K562 (cell line): ENCODE results near the gene KIF15. TPM values are rescaled to one million over a fixed set of nuclear protein-coding genes. Genes with fewer than 3 reads are reported as not detected.

ENCODE experiments used
- ARID3B ChIP-seq: fragments of 250-450 bp; sonication (Bioruptor Pico); IDR thresholded peaks from 2 replicates; pipeline ENCODE4 v1.4.0; 2020; ENCODE audit warnings: borderline replicate concordance
- BDP1 ChIP-seq: IDR thresholded peaks from 3 replicates; pipeline ENCODE4 v1.6.1; 2011; ENCODE audit not compliant: insufficient read length, insufficient read depth
- BMI1 ChIP-seq: fragments of 150-350 bp; IDR thresholded peaks from 2 replicates; pipeline ENCODE4 v1.6.1; 2014; ENCODE audit warnings: low read length
- CHAMP1 ChIP-seq: fragments of 450-650 bp; IDR thresholded peaks from 2 replicates; pipeline ENCODE4 v1.6.1; 2016; ENCODE audit warnings: mild to moderate bottlenecking
- DPF2 ChIP-seq: fragments of 450-650 bp; IDR thresholded peaks from 2 replicates; pipeline ENCODE4 v1.6.1; 2016
- EP400 ChIP-seq: fragments of 450-650 bp; IDR thresholded peaks from 2 replicates; pipeline ENCODE4 v1.6.1; 2017; ENCODE audit warnings: antibody characterized with exemption, mild to moderate bottlenecking, moderate library complexity
- GTF2A2 ChIP-seq: IDR thresholded peaks from 2 replicates; pipeline ENCODE4 v1.6.1; 2016; ENCODE audit warnings: mild to moderate bottlenecking, missing genetic modification characterization, missing compliant biosample characterization
- ILK ChIP-seq: fragments of 450-650 bp; IDR thresholded peaks from 2 replicates; pipeline ENCODE4 v1.6.1; 2016; ENCODE audit warnings: missing genetic modification characterization, low read depth, mild to moderate bottlenecking, missing compliant biosample characterization, moderate library complexity, borderline replicate concordance
- NR2C1 ChIP-seq, 2 experiments: fragments of 450-650 bp; IDR thresholded peaks; 2 replicates each; pipeline ENCODE4 v1.6.1; 2017; ENCODE audit warnings: mild to moderate bottlenecking in 2 of 2, antibody characterized with exemption in 1 of 2, inconsistent platforms in 1 of 2, missing compliant biosample characterization in 1 of 2, missing genetic modification characterization in 1 of 2
- NUFIP1 ChIP-seq: fragments of 450-650 bp; IDR thresholded peaks from 2 replicates; pipeline ENCODE4 v1.6.1; 2018; ENCODE audit not compliant: partially characterized antibody
- PHB ChIP-seq: fragments of 250-450 bp; sonication (Bioruptor Pico); IDR thresholded peaks from 2 replicates; pipeline ENCODE4 v1.5.0; 2021
- POLR2AphosphoS2 ChIP-seq: IDR thresholded peaks from 2 replicates; pipeline ENCODE4 v1.6.1; 2012; ENCODE audit warnings: low read length, improper control_type of control experiment
- PTBP1 ChIP-seq: fragments of 200-400 bp; formaldehyde crosslinking; IDR thresholded peaks from 2 replicates; pipeline ENCODE4 v1.6.1; 2017; ENCODE audit warnings: low read depth, low read length
- RBM14 ChIP-seq: fragments of 200-400 bp; formaldehyde crosslinking; IDR thresholded peaks from 2 replicates; pipeline ENCODE4 v1.6.1; 2018; ENCODE audit warnings: low read depth, mild to moderate bottlenecking, low read length, moderate library complexity, borderline replicate concordance; ENCODE audit not compliant: insufficient read depth
- STAG1 ChIP-seq: sonication (generic); formaldehyde crosslinking; IDR thresholded peaks from 2 replicates; pipeline ENCODE4 v1.5.0; 2020; ENCODE audit warnings: missing genetic modification reagents, borderline replicate concordance
- TARDBP ChIP-seq: fragments of 450-650 bp; IDR thresholded peaks from 2 replicates; pipeline ENCODE4 v1.6.1; 2016
- ZFP36 ChIP-seq: fragments of 150-350 bp; IDR thresholded peaks from 2 replicates; pipeline ENCODE4 v1.6.1; 2018; ENCODE audit warnings: low read length, low read depth; ENCODE audit not compliant: partially characterized antibody
- polyA plus RNA-seq, 8 experiments: library from polyadenylated mRNA; depleted of rRNA in 4 of 8; stranded (reverse) in 5 of 8; unstranded in 3 of 8; fragments of >200 nt; fragmentation: Nextera tagmentation in 2 of 8; fragmentation: Illumina TruSeq in 1 of 8; extraction: Ambion mirVana in 2 of 8; extraction: Trizol in 1 of 8; gene quantifications; 2 replicates each; pipeline versions ENCODE4 v1.2.1 to v1.2.3, GENCODE V29; 2011 to 2014; ENCODE audit warnings: inconsistent platforms in 1 of 8, missing spikeins in 1 of 8
- total RNA-seq, 7 experiments: library from RNA; depleted of rRNA in 6 of 7; stranded (reverse); fragments of >200 nt in 6 of 7; fragmentation: Illumina TruSeq in 2 of 7; extraction: Trizol in 2 of 7; gene quantifications; 2 replicates each; pipeline versions ENCODE4 v1.2.1 to v1.2.3, GENCODE V29; 2011 to 2021; ENCODE audit warnings: low replicate concordance in 1 of 7
- TF ChIP-seq, protein P1 (sequence below): sonication (generic); formaldehyde crosslinking; IDR thresholded peaks from 2 replicates; pipeline ENCODE4 v1.8.1; 2022; ENCODE audit warnings: missing genetic modification reagents
- TF ChIP-seq, protein P2 (sequence below), 3 experiments: fragments of 200-800 bp in 1 of 3; sonication (Bioruptor generic) in 1 of 3; sonication (generic) in 1 of 3; formaldehyde crosslinking in 1 of 3; IDR thresholded peaks; 2 replicates each; pipeline versions ENCODE4 v1.6.1 to v1.8.0; 2016 to 2022; ENCODE audit warnings: mild to moderate bottlenecking in 2 of 3, missing compliant biosample characterization in 2 of 3, missing genetic modification characterization in 2 of 3, missing genetic modification reagents in 1 of 3
- TF ChIP-seq, protein P3 (sequence below): sonication (generic); formaldehyde crosslinking; IDR thresholded peaks from 2 replicates; pipeline ENCODE4 v1.9.0; 2022; ENCODE audit warnings: mild to moderate bottlenecking, missing genetic modification reagents
- TF ChIP-seq, protein P4 (sequence below), 2 experiments: fragments of 250-450 bp in 1 of 2; fragments of 450-650 bp in 1 of 2; sonication (Bioruptor Pico) in 1 of 2; IDR thresholded peaks; 2 replicates each; pipeline versions ENCODE4 v1.6.1 to v1.8.0; 2016 to 2021; ENCODE audit warnings: mild to moderate bottlenecking in 2 of 2, moderate library complexity in 2 of 2, missing compliant biosample characterization in 1 of 2, missing genetic modification characterization in 1 of 2

Gene KIF15
- total and polyA plus RNA-seq, 9 of the 15 experiments (the other 6 are each of a cell fraction or from before 2014, with no cell fraction given): 9.0 to 45.9 (median 26.0) TPM

- TF ChIP-seq CHAMP1: peak; percentile 71; the same call in 1 of the 2 replicates
- TF ChIP-seq, protein P1, sequence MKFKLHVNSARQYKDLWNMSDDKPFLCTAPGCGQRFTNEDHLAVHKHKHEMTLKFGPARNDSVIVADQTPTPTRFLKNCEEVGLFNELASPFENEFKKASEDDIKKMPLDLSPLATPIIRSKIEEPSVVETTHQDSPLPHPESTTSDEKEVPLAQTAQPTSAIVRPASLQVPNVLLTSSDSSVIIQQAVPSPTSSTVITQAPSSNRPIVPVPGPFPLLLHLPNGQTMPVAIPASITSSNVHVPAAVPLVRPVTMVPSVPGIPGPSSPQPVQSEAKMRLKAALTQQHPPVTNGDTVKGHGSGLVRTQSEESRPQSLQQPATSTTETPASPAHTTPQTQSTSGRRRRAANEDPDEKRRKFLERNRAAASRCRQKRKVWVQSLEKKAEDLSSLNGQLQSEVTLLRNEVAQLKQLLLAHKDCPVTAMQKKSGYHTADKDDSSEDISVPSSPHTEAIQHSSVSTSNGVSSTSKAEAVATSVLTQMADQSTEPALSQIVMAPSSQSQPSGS (CRISPR knock-in tag): no peak
- no peak for TF ChIP-seq ARID3B (CRISPR knock-in tag)
- TF ChIP-seq DPF2: peak; percentile 41; the same call in 1 of the 2 replicates
- peak; percentile 85 for TF ChIP-seq EP400
- TF ChIP-seq TARDBP: peak; percentile 80; the same call in 1 of the 2 replicates
- no peak for TF ChIP-seq PHB (CRISPR knock-in tag)
- no peak for TF ChIP-seq STAG1 (CRISPR knock-in tag)
- no peak for TF ChIP-seq ILK (tag)
- TF ChIP-seq, protein P2, sequence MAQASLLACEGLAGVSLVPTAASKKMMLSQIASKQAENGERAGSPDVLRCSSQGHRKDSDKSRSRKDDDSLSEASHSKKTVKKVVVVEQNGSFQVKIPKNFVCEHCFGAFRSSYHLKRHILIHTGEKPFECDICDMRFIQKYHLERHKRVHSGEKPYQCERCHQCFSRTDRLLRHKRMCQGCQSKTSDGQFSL (CRISPR knock-in tag; IDR thresholded peaks at IDR 0.05): no peak
- TF ChIP-seq, protein P2 (tag; IDR thresholded peaks at IDR 0.05): no peak
- TF ChIP-seq NR2C1 (IDR thresholded peaks at IDR 0.05): 0 out of 2 replicates have a peak, but pooled peaks have one; percentile 37
- peak; percentile 77 for TF ChIP-seq NR2C1 (tag; IDR thresholded peaks at IDR 0.05)
- TF ChIP-seq, protein P3, sequence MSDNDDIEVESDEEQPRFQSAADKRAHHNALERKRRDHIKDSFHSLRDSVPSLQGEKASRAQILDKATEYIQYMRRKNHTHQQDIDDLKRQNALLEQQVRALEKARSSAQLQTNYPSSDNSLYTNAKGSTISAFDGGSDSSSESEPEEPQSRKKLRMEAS (CRISPR knock-in tag): peak; percentile 64
- TF ChIP-seq, protein P4, sequence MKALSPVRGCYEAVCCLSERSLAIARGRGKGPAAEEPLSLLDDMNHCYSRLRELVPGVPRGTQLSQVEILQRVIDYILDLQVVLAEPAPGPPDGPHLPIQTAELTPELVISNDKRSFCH (CRISPR knock-in tag; IDR thresholded peaks at IDR 0.05): no peak
- TF ChIP-seq, protein P4 (tag; IDR thresholded peaks at IDR 0.05): no peak
- TF ChIP-seq NUFIP1: no peak
- no peak for TF ChIP-seq BMI1
- TF ChIP-seq GTF2A2 (tag): no peak
- no peak for TF ChIP-seq POLR2AphosphoS2
- TF ChIP-seq ZFP36: no peak
- no peak for TF ChIP-seq RBM14
- TF ChIP-seq BDP1: no peak
- no peak for TF ChIP-seq PTBP1
Observed at GRCh38 chr3:44729384-44729910, 32.1 kb upstream of the KIF15 start, which contains the start of gene ZNF501 (continued).
